Caco-2 (cell line): ENCODE measurements around the gene KCNQ5. TPM values are rescaled to one million over a fixed set of nuclear protein-coding genes. Genes with fewer than 3 reads are reported as not detected.

Experiments
- BruUV-seq: library from RNA; stranded (reverse); fragments of 400-500 nt; replicated peaks from 2 replicates; lab custom pipeline; 2021; lab: Mats Ljungman, UMichigan
- CTCF ChIA-PET: fragments of 300-600 bp; sonication (Branson Sonifier 250); formaldehyde crosslinking; loops from one replicate; lab custom pipeline; 2022; ENCODE audit warnings: antibody characterized with exemption; lab: Charles Lee
- POLR2A ChIA-PET: fragments of 300-600 bp; sonication (Branson Sonifier 250); formaldehyde crosslinking; loops from one replicate; lab custom pipeline; 2022; ENCODE audit warnings: antibody characterized with exemption; lab: Charles Lee
- DNase-seq, 2 experiments: peaks; one replicate each; pipeline versions ENCODE4 v3.0.0 to v3.0.0-alpha.2; 2020 to 2022
- H3K27me3 ChIP-seq: replicated peaks from 2 replicates; pipeline ENCODE4 v1.6.0; 2011; ENCODE audit warnings: low read length; ENCODE audit not compliant: control insufficient read depth, insufficient read depth
- H3K36me3 ChIP-seq: 2 replicates; pipeline ENCODE4 v1.5.1; 2011; ENCODE audit warnings: low read length; ENCODE audit not compliant: control insufficient read depth, insufficient read depth
- H3K4me1 ChIP-seq: fragments of 250-450 bp; sonication (Bioruptor Pico); 2 replicates; pipeline ENCODE4 v1.5.1; 2020; ENCODE audit warnings: mild to moderate bottlenecking
- H3K4me3 ChIP-seq: 2 replicates; pipeline ENCODE4 v1.5.1; 2011; ENCODE audit warnings: low read depth, mild to moderate bottlenecking, control low read depth, low read length
- H3K9me3 ChIP-seq: fragments of 250-450 bp; sonication (Bioruptor Pico); 2 replicates; pipeline ENCODE4 v1.5.1; 2020; ENCODE audit warnings: mild to moderate bottlenecking, moderate library complexity
- H3K27ac Mint-ChIP-seq: one replicate; pipeline ENCODE4 v1.8.0; 2022; ENCODE audit warnings: mixed read lengths; ENCODE audit not compliant: unreplicated experiment
- H3K27me3 Mint-ChIP-seq: one replicate; pipeline ENCODE4 v1.8.0; 2022; ENCODE audit warnings: mixed read lengths; ENCODE audit not compliant: insufficient read depth, unreplicated experiment
- H3K36me3 Mint-ChIP-seq: one replicate; pipeline ENCODE4 v1.8.0; 2022; ENCODE audit warnings: mild to moderate bottlenecking, mixed read lengths; ENCODE audit not compliant: insufficient read depth, unreplicated experiment
- H3K4me1 Mint-ChIP-seq: one replicate; pipeline ENCODE4 v1.8.0; 2022; ENCODE audit warnings: low read depth, mixed read lengths; ENCODE audit not compliant: unreplicated experiment
- H3K4me3 Mint-ChIP-seq: one replicate; pipeline ENCODE4 v1.8.0; 2022; ENCODE audit warnings: mild to moderate bottlenecking, moderate library complexity, mixed read lengths; ENCODE audit not compliant: unreplicated experiment
- H3K9me3 Mint-ChIP-seq: one replicate; pipeline ENCODE4 v1.8.0; 2022; ENCODE audit warnings: mixed read lengths; ENCODE audit not compliant: unreplicated experiment
- intact Hi-C: fragments of 100-400 bp; cut with micrococcal nuclease; formaldehyde crosslinking; loops from one replicate; pipeline ENCODE4 v1.10.0; 2022; ENCODE audit not compliant: unreplicated experiment
- total RNA-seq: library from RNA; stranded (reverse); gene quantifications from 2 replicates; pipeline ENCODE4 v1.2.3, GENCODE V29; 2022
- TF ChIP-seq, protein P1 (sequence below), 2 experiments: fragments of 200-600 bp in 1 of 2; IDR thresholded peaks; 1 replicate in 1 of 2; 2 replicates in 1 of 2; pipeline versions ENCODE4 v1.5.1 to v1.8.0; 2011 to 2022; ENCODE audit warnings: antibody characterized with exemption in 1 of 2, control low read depth in 1 of 2, inconsistent platforms in 1 of 2, low read depth in 1 of 2, low read length in 1 of 2, mild to moderate bottlenecking in 1 of 2, moderate library complexity in 1 of 2; ENCODE audit not compliant: insufficient read depth in 1 of 2, severe bottlenecking in 1 of 2, unreplicated experiment in 1 of 2

The KCNQ5 gene
- total RNA-seq, 1 experiment from 2014 or later = 0.20 TPM

GRCh38 chr6:72933233-72933632 lies 311.4 kb downstream of the KCNQ5 start:
- H3K27ac Mint-ChIP-seq = no peak overlapping the region
- POLR2A ChIA-PET = no interaction called here
- Histone ChIP-seq H3K36me3 (no peaks in the 10 kb centered on the region), H3K4me3 (no peak overlapping the region), H3K9me3 (no peaks in the 10 kb centered on the region), H3K27me3 (no peaks in the 10 kb centered on the region), H3K4me1 (no peaks in the 10 kb centered on the region)
- intact Hi-C loops = no loop called here
- H3K27me3 Mint-ChIP-seq = peaks cover 2% of the 10 kb centered on the region
- CTCF ChIA-PET = no interaction called here
- H3K9me3 Mint-ChIP-seq = no peaks in the 10 kb centered on the region
- no peak overlapping the region for H3K4me3 Mint-ChIP-seq
- BruUV-seq = no TSS peak
- TF ChIP-seq, protein P1, sequence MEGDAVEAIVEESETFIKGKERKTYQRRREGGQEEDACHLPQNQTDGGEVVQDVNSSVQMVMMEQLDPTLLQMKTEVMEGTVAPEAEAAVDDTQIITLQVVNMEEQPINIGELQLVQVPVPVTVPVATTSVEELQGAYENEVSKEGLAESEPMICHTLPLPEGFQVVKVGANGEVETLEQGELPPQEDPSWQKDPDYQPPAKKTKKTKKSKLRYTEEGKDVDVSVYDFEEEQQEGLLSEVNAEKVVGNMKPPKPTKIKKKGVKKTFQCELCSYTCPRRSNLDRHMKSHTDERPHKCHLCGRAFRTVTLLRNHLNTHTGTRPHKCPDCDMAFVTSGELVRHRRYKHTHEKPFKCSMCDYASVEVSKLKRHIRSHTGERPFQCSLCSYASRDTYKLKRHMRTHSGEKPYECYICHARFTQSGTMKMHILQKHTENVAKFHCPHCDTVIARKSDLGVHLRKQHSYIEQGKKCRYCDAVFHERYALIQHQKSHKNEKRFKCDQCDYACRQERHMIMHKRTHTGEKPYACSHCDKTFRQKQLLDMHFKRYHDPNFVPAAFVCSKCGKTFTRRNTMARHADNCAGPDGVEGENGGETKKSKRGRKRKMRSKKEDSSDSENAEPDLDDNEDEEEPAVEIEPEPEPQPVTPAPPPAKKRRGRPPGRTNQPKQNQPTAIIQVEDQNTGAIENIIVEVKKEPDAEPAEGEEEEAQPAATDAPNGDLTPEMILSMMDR (IDR thresholded peaks at IDR 0.05; ENCODE audit: insufficient read depth in 1 of 2, low read depth in 1 of 2, low read length in 1 of 2, severe bottlenecking in 1 of 2, unreplicated experiment in 1 of 2) = no peak
- DNase-seq = no peak
- no peaks in the 10 kb centered on the region for H3K36me3 Mint-ChIP-seq
- H3K4me1 Mint-ChIP-seq = no peaks in the 10 kb centered on the region

DNA sequence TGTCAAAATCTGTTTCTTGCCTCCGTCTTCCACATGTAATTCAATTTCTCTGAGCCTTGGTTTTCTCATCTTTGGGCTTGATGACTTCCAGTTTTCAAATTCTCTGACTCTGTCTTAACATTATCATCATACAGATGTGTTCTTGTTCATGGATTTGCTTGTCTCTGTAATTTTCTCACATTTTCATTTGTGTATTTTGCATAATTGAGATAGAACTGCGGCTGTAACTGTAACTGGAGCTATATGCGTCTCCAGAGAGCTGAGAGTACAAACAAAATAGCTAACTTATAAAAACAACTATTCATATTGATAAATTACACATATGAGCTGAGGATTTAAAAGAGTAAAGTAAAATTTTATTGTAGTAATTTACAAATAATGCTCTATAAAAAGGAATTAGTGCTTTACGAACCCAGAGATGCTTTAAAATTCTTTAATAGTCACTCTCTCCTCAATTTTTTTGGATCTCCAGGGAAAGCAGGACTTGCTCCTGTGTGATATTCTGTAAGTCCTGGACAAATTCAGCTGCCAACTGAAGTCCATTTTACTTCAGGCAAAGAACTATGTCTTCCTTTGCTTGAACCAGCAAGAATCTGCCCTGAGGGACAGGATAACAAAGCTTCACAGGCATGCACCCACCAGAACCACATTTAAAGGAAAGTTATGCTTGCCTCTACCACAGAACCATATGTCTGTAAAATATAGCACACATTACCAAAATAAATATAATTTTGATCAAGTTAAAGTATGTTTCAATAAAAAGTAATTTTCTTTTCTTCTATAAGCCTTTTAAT lies 315.1 kb downstream of the KCNQ5 start:
- Mint-ChIP-seq H3K4me1 (no peaks in the 10 kb centered on the region), H3K9me3 (no peaks in the 10 kb centered on the region), H3K36me3 (no peaks in the 10 kb centered on the region), H3K4me3 (no peak overlapping the region), H3K27me3 (peaks cover 2% of the 10 kb centered on the region), H3K27ac (no peak overlapping the region)
- H3K36me3 ChIP-seq = no peaks in the 10 kb centered on the region
- POLR2A ChIA-PET = no interaction called here
- no peak overlapping the region for H3K4me3 ChIP-seq
- no peaks in the 10 kb centered on the region for H3K4me1 ChIP-seq
- BruUV-seq = no TSS peak
- CTCF ChIA-PET = no interaction called here
- no peaks in the 10 kb centered on the region for H3K27me3 ChIP-seq
- no peak for DNase-seq
- no peaks in the 10 kb centered on the region for H3K9me3 ChIP-seq
- intact Hi-C loops = no loop called here
- TF ChIP-seq, protein P1 (IDR thresholded peaks at IDR 0.05; ENCODE audit: insufficient read depth in 1 of 2, low read depth in 1 of 2, low read length in 1 of 2, severe bottlenecking in 1 of 2, unreplicated experiment in 1 of 2) = no peak

DNA sequence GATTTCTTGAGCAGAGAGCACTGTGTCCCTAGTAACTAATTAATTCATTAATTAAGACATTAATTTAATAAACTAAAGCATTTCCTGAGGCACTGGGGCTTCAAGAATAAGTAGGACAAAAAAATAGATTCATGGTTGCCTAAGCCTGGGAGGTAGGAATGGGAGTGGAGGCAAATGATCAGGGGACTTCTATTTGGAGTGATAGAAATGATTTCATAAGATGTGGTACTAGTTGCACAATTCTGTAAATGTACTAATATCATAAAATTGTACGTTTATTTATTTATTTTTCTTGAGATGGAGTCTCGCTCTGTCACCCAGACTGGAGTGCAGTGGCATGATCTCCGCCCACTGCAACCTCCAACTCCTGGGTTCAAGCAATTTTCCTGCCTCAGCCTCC lies 316.2 kb downstream of the KCNQ5 start:
- Mint-ChIP-seq H3K4me3 (no peak overlapping the region), H3K4me1 (no peaks in the 10 kb centered on the region), H3K27me3 (peaks cover 4% of the 10 kb centered on the region), H3K36me3 (no peaks in the 10 kb centered on the region), H3K9me3 (no peaks in the 10 kb centered on the region), H3K27ac (no peak overlapping the region)
- intact Hi-C loops = no loop called here
- Histone ChIP-seq H3K36me3 (no peaks in the 10 kb centered on the region), H3K9me3 (no peaks in the 10 kb centered on the region), H3K4me3 (no peak overlapping the region), H3K4me1 (no peaks in the 10 kb centered on the region), H3K27me3 (no peaks in the 10 kb centered on the region)
- TF ChIP-seq, protein P1 (IDR thresholded peaks at IDR 0.05; ENCODE audit: insufficient read depth in 1 of 2, low read depth in 1 of 2, low read length in 1 of 2, severe bottlenecking in 1 of 2, unreplicated experiment in 1 of 2) = no peak
- POLR2A ChIA-PET = no interaction called here
- CTCF ChIA-PET = no interaction called here
- no peak for DNase-seq
- no TSS peak for BruUV-seq
